Fibroblast of the conjunctiva (primary cell): ENCODE results near the gene RTN4.
A peak's percentile ranks its signal among the peaks of the same experiment; 100 is the strongest.
"Not testable (repeated sequence)": the region's sequence is repeated elsewhere in the genome, so short reads cannot be mapped to it uniquely, and the experiment has no call there.

Experiments
- DNase-seq: peaks from one replicate; pipeline ENCODE4 v3.0.0-alpha.2; 2010; ENCODE audit warnings: low read depth

The RTN4 gene

GRCh38 chr2:55010149-55010591, 40.1 kb downstream of the RTN4 start:
- DNase-seq = peak; percentile 48

DNA sequence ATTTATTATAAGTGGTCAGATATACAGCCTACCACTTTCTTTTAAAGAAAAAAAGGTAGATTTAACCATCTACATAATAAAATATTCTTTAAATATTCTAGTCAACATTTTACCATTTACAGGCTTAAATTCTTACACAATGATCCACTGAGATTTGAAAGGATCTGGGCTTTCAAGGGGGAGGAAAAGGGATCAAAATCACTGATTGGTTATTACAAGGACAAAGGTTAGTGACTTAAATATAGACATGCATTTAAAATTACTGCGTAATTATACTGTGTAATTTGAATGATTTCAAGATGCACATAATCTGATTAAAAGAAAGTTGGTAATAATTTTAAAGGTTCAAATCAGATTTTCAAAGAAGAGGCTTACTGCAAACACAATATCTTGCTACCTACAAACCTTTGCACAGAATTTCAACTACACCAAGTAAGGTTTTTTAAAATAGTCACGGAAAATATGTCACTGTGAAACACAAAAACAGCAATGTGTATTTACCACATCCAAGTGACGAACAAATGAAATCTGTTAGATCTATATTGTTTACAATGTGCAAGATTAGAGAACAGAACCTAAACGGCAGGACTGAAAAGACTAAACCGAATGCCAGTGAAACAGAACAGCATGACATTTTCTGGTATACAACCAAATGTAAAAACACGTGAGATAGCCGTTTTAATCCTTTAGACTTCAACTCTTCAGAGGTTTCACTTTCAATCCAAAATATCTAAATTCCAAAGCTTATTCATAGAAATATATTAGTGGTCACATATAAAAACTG, 40.8 kb downstream of the RTN4 start:
- DNase-seq = no peak

DNA sequence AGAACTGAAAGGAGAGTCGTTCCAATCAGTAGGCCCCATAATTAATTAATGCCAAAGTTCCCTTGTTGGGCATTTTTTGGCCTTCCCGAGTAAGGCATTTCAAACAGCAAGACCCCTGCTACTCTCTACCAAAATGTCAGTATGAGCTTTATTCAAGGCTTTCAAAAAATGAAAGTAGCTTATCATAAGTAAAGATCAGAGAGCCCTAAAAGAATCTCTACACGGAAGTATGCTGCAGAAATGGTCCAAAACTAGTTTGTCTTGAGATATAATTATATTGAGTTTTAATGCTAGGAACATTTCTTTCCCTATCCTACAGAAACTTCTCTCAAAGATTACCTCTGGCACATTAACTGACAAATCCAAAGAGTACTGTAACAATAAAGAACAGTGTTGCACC, 43.9 kb downstream of the RTN4 start:
- DNase-seq = no peak

GRCh38 chr2:55003706-55004639, 46.3 kb downstream of the RTN4 start:
- no peak for DNase-seq

DNA sequence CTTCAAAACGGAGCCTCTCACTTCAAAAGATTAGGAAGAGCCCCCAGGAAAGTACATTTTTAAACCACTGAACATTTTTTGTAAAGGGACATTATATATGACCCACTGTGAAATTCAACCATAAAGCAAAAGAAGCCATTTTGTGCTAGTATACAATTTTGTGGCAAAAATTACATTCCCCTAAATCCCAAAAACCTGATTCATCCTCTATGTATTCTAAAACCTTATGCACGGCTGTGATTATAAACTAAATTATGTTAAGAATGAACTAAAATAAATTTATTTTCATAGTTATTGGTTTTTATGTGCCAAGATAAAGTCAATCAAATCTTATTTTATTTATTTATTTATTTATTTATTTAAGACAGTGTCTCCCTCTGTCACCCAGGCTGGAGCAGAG, 48.5 kb downstream of the RTN4 start:
- no peak for DNase-seq

GRCh38 chr2:55000341-55000740, 49.9 kb downstream of the RTN4 start:
- DNase-seq = no peak

DNA sequence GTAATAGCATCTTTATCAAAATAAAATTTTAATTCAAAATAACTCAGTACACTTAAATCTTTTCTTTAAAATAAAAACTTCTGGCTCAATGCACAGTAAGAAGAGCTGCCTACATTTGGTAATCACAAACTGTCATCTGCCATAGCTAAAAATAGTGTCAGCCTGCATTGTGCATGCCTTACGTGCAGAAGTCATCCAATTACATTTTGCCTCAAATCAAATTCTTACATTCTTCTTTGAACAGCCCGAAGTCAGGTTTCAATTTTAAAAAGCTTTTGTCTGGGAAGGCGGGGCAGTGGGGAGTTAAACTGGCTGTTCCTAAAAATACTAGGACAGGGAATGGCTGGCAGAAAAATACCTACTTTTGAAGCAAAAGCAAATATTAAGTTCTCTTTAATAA, 51.1 kb downstream of the RTN4 start:
- peak; percentile 30 for DNase-seq

- no peak for DNase-seq
These were observed 52.4 kb downstream of the RTN4 start for GRCh38 chr2:54997826-54998225.

DNA sequence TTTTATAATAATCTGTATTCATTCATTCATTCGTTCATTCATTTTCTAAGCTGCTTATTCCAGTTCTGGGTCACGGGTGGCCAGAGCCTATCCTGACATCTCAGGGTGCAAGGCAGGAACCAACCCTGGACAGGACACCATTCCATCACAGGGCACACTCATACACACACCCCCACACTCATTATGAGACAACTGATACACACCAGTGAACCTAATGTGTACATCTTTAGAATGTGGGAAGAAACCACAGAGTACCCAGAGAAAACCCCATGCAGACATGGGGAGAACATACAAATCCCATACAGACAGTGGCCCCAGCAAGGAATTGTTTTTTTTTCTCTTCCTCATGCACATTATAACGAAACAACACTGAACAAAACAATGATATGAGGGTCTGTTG, 54.7 kb downstream of the RTN4 start:
- no peak for DNase-seq

- not testable (repeated sequence) for DNase-seq
These were observed 59.6 kb downstream of the RTN4 start for GRCh38 chr2:54990694-54991093.

DNA sequence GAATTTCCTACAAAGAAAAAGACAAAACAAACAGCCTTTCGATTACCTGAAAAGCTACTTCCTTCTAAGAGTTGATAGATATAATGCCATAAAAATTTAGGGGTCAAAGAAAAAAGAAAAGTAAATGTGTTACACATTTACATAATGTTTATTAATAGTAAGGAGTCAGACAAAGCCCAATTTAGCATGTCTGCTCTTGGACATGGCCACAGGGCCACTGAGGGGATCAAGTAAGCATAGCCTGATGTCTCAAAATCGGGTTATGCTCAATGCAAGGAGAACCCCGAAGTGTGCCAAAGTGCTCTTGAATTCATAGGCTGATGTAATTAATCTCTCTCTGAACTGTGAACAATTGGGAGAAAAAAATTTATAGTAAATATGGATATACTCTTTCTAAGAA, 61.6 kb downstream of the RTN4 start:
- DNase-seq = no peak

- no peak for DNase-seq
These were observed 64.0 kb downstream of the RTN4 start for GRCh38 chr2:54986264-54986663.

GRCh38 chr2:54984476-54984875, 65.8 kb downstream of the RTN4 start:
- DNase-seq = no peak

- no peak for DNase-seq
These were observed 66.7 kb downstream of the RTN4 start for GRCh38 chr2:54983345-54984220.

DNA sequence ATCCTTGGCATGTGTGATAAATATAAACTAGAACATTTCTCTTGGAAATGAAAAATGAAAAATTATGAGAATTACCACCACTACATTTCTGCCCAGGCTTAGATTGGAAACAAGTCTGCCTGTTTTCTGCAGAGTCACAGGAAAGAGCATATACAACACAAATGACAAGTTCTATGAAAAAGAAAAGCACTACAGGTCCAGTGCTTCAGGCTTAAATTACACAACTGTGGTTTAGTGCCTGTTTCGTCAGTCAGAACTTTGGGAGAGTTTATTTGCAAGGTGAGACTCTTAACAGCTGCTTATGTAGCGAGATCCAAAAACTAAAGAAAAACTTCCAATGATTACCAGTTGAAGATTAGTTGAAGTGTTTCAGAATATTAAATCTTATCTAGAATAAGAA, 68.9 kb downstream of the RTN4 start:
- DNase-seq = no peak

GRCh38 chr2:54979321-54980044, 70.8 kb downstream of the RTN4 start:
- DNase-seq = no peak

DNA sequence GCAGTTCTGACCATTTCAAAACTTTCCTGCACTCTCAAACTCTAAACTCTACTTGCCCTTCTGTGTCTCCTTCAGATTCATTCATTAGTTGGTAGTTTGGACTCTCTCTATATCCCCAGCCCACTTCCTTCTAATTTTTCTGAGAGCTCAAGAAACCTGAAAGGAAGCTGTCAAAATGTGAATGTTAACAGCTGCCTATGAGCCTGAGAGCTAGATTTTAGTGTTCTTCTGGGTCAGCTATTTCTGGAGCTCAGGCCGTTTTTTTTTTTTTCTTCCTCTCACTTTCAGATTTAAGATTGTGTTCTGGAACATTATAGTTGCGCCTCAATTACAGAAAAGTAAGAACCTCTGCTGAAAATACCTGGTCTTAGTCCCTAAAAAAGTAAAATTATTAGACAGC, 73.1 kb downstream of the RTN4 start:
- no peak for DNase-seq

- no peak for DNase-seq
These were observed 74.4 kb downstream of the RTN4 start for GRCh38 chr2:54975598-54976492.

- no peak for DNase-seq
These were observed 75.1 kb downstream of the RTN4 start for GRCh38 chr2:54975175-54975574.

- no peak for DNase-seq
These were observed 80.3 kb downstream of the RTN4 start for GRCh38 chr2:54969940-54970338.
